Panc1 (cell line): ENCODE data around the gene CASR. TPM values are rescaled to one million over a fixed set of nuclear protein-coding genes. Genes with fewer than 3 reads are reported as not detected.

Source experiments
- ATAC-seq: fragments of 200-7000 bp; cut with Tn5 transposase; 2 replicates; pipeline ENCODE4 v1.9.1; 2020; ENCODE audit warnings: mild to moderate bottlenecking, moderate library complexity
- BruUV-seq: library from RNA; stranded (reverse); fragments of 400-500 nt; replicated peaks from 2 replicates; lab custom pipeline; 2021; lab: Mats Ljungman, UMichigan
- CTCF ChIA-PET: fragments of 300-600 bp; sonication (Branson Sonifier 250); formaldehyde crosslinking; loops from one replicate; lab custom pipeline; 2022; ENCODE audit warnings: antibody characterized with exemption; lab: Charles Lee
- POLR2A ChIA-PET: fragments of 300-600 bp; sonication (Branson Sonifier 250); formaldehyde crosslinking; loops from one replicate; lab custom pipeline; 2022; ENCODE audit warnings: antibody characterized with exemption; lab: Charles Lee
- DNase-seq: peaks from one replicate; pipeline ENCODE4 v3.0.0-alpha.2; 2010; ENCODE audit warnings: low read depth, low spot score
- H3K27ac ChIP-seq: 2 replicates; pipeline ENCODE4 v1.5.1; 2011; ENCODE audit warnings: mild to moderate bottlenecking, low read length, inconsistent platforms
- H3K27me3 ChIP-seq: fragments of 200-500 bp; sonication (Bioruptor generic); 2 replicates; pipeline ENCODE4 v1.6.0; 2014; ENCODE audit warnings: low read length, inconsistent platforms; ENCODE audit not compliant: control insufficient read depth, insufficient read depth
- H3K36me3 ChIP-seq: fragments of 200-500 bp; sonication (Bioruptor generic); 2 replicates; pipeline ENCODE4 v1.5.1; 2014; ENCODE audit warnings: inconsistent platforms, mild to moderate bottlenecking, low read length, moderate library complexity; ENCODE audit not compliant: control insufficient read depth, insufficient read depth
- H3K4me1 ChIP-seq: 2 replicates; pipeline ENCODE4 v1.5.1; 2011; ENCODE audit warnings: inconsistent platforms, mild to moderate bottlenecking, low read length, moderate library complexity; ENCODE audit not compliant: control insufficient read depth, insufficient read depth
- H3K4me3 ChIP-seq, 2 experiments: 2 replicates each; pipeline ENCODE4 v1.5.1; 2011 to 2012; ENCODE audit warnings: low read depth in 2 of 2, low read length in 2 of 2, mild to moderate bottlenecking in 2 of 2, inconsistent platforms in 1 of 2, moderate library complexity in 1 of 2
- H3K9me3 ChIP-seq: fragments of 200-500 bp; sonication (Bioruptor generic); 2 replicates; pipeline ENCODE4 v1.5.1; 2014; ENCODE audit warnings: low read depth, mild to moderate bottlenecking, inconsistent platforms, low read length, moderate library complexity; ENCODE audit not compliant: control insufficient read depth, insufficient read depth
- CTCF ChIP-seq: fragments of 450-650 bp; IDR thresholded peaks from 2 replicates; pipeline ENCODE4 v1.5.1; 2017; ENCODE audit warnings: mild to moderate bottlenecking
- POLR2AphosphoS5 ChIP-seq: IDR thresholded peaks from 2 replicates; pipeline ENCODE4 v1.6.1; 2012; ENCODE audit warnings: mild to moderate bottlenecking, low read depth, low read length, moderate library complexity
- REST ChIP-seq, 2 experiments: IDR thresholded peaks; 2 replicates each; pipeline ENCODE4 v1.6.1; 2011 to 2012; ENCODE audit warnings: low read depth in 2 of 2, control low read depth in 1 of 2, low read length in 1 of 2, mild to moderate bottlenecking in 1 of 2, moderate library complexity in 1 of 2; ENCODE audit not compliant: insufficient read depth in 1 of 2
- SIN3A ChIP-seq: IDR thresholded peaks from 2 replicates; pipeline ENCODE4 v1.6.1; 2012; ENCODE audit warnings: low read depth, mild to moderate bottlenecking, low read length, moderate library complexity, borderline replicate concordance; ENCODE audit not compliant: insufficient read depth
- TCF7L2 ChIP-seq: IDR thresholded peaks from 2 replicates; pipeline ENCODE4 v1.6.1; 2011; ENCODE audit warnings: mild to moderate bottlenecking, low read depth, low read length, inconsistent platforms
- in situ Hi-C: cut with HindIII; loops from 2 replicates; pipeline ENCODE4 v1.10.0; 2016; ENCODE audit warnings: low sequenced_read_pairs, low pct_unique_long_range_greater_than_20kb
- intact Hi-C: fragments of 100-400 bp; cut with micrococcal nuclease; formaldehyde crosslinking; loops from one replicate; pipeline ENCODE4 v1.10.0; 2022; ENCODE audit not compliant: unreplicated experiment
- total RNA-seq: library from RNA; stranded (reverse); gene quantifications from one replicate; pipeline ENCODE4 v1.2.1, GENCODE V29; 2021; ENCODE audit not compliant: unreplicated experiment

The CASR gene
- total RNA-seq, 1 experiment from 2014 or later = not detected

GRCh38 chr3:122306622-122306953 is 123.1 kb downstream of the CASR start:
- in situ Hi-C loops (no loop called here), intact Hi-C loops (loop anchor here (2.0 kb wide), 1 partner anchor 50 kb away; no protein-coding TSS in a partner anchor)
- ATAC-seq = no peak
- DNase-seq = no peak
- H3K27ac ChIP-seq = no peak overlapping the region
- peaks cover 3% of the 10 kb centered on the region; the same call in 1 of the 2 replicates for H3K4me1 ChIP-seq
- H3K36me3 ChIP-seq = no peaks in the 10 kb centered on the region
- no TSS peak for BruUV-seq
- H3K9me3 ChIP-seq = no peaks in the 10 kb centered on the region
- no peaks in the 10 kb centered on the region; the same call in 1 of the 2 replicates for H3K27me3 ChIP-seq
- H3K4me3 ChIP-seq = no peak overlapping the region
- TF ChIP-seq SIN3A (no peak), POLR2AphosphoS5 (no peak), REST (IDR thresholded peaks at IDR 0.05; ENCODE audit: insufficient read depth in 1 of 2, low read depth in 2 of 2, low read length in 1 of 2) (no peak), TCF7L2 (no peak), CTCF (no peak)
- POLR2A ChIA-PET = no interaction called here
- CTCF ChIA-PET = interaction anchor here (0.8 to 1.5 kb wide), 5 partner anchors 16 to 204 kb away, joined by 3 to 10 read pairs (median 5); partner anchors contain the start of gene FAM162A

GRCh38 chr3:122307094-122307687 is 123.7 kb downstream of the CASR start:
- Histone ChIP-seq H3K27ac (no peak overlapping the region), H3K4me3 (no peak overlapping the region), H3K36me3 (no peaks in the 10 kb centered on the region), H3K27me3 (no peaks in the 10 kb centered on the region; the same call in 1 of the 2 replicates), H3K9me3 (no peaks in the 10 kb centered on the region), H3K4me1 (peaks cover 3% of the 10 kb centered on the region; the same call in 1 of the 2 replicates)
- ATAC-seq = no peak
- no TSS peak for BruUV-seq
- TF ChIP-seq CTCF (no peak), REST (IDR thresholded peaks at IDR 0.05; ENCODE audit: insufficient read depth in 1 of 2, low read depth in 2 of 2, low read length in 1 of 2) (no peak), SIN3A (no peak), POLR2AphosphoS5 (no peak), TCF7L2 (no peak)
- in situ Hi-C loops = no loop called here
- no peak for DNase-seq
- ChIA-PET CTCF (interaction anchor here (1.5 kb wide), 1 partner anchor 205 kb away, joined by 3 read pairs; no protein-coding TSS in a partner anchor), POLR2A (no interaction called here)
- intact Hi-C loops = loop anchor here (2.0 kb wide), 1 partner anchor 50 kb away; no protein-coding TSS in a partner anchor
